GM21423 (cell line): Measurements from ENCODE around the gene CCDC177.

Experiments
- ATAC-seq: cut with Tn5 transposase; IDR thresholded peaks from one replicate; pipeline ENCODE4 v1.9.1; 2021; ENCODE audit warnings: mild to moderate bottlenecking, moderate library complexity; ENCODE audit not compliant: unreplicated experiment

Gene CCDC177

GRCh38 chr14:69531135-69531534 lies 43.5 kb downstream of the CCDC177 start:
- no peak for ATAC-seq

GRCh38 chr14:69530095-69530494 lies 44.6 kb downstream of the CCDC177 start:
- ATAC-seq: no peak

GRCh38 chr14:69529563-69529962 lies 45.1 kb downstream of the CCDC177 start:
- ATAC-seq: no peak

- no peak for ATAC-seq
Measured at GRCh38 chr14:69528930-69529329, 45.7 kb downstream of the CCDC177 start.

- no peak for ATAC-seq
Measured at GRCh38 chr14:69528143-69528542, 46.5 kb downstream of the CCDC177 start.

- ATAC-seq: no peak
Measured at GRCh38 chr14:69527635-69528034, 47.0 kb downstream of the CCDC177 start.

GRCh38 chr14:69525896-69526295 lies 48.8 kb downstream of the CCDC177 start:
- ATAC-seq: no peak

GRCh38 chr14:69522026-69522425 lies 52.6 kb downstream of the CCDC177 start:
- ATAC-seq: no peak
